ENCODE data around the gene FERMT3.

FERMT3 gene

GRCh38 chr11:64249563-64250414, 43.3 kb downstream of the FERMT3 start:
- no peak for DNase-seq (ENCODE audit: low read depth in 2 of 2)

- DNase-seq (ENCODE audit: low read depth in 2 of 2) = no peak
These were observed 44.0 kb downstream of the FERMT3 start for GRCh38 chr11:64250415-64251015.

DNA sequence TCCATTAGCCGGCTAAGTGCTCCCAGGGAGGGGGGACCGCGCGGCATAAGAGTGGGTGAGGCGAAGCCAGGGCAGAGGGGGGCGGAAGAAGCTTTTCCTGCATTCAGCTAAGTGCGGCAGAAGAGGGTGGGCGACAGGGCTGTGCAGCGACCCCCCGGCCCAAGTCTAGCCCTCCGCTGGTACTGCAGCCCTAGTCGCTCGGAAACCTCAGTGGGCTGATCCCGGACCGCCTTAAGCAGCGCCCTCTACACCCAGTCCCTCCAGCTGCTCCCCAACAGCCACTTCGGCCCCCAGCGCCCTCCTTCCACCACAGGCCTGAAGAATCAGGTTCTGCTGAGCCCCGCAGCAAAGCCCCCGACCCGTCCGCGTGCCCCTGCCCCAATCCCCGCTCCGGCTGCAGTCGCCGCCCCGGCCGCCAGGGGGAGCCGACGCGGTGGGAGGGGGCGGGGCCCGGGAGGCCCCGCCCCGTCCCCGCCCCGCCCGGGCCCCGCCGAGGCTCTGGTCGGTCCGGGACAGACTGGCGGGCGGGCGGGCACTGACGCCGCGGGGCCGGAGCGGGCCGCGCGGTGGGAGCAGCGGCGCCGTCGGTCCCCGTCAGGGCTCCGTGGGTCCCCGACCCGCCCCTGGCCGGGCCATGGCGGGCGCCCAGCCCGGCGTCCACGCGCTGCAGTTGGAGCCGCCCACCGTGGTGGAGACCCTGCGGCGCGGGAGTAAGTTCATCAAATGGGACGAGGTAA, 44.7 kb downstream of the FERMT3 start, which contains the start of gene PLCB3:
TSS of gene PLCB3 (plus strand) at position 515 of the 737 bp plus-strand sequence. CDS start at position 635, 120 bp downstream.
- DNase-seq (ENCODE audit: low read depth in 2 of 2) = peak in 1 of 2 donors; percentile 47

DNA sequence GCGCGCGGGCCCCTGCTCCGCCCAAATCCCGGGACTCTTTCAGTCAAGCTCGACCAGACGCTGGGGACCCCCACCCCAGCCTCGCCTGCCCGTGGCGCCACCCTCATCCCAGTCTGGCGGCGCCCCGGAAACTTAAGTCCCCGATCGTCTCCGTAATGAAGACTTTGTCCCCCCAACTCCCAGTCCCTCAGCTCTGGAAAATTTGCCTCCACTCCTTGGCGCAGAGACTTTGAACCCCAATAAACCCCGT, 45.2 kb downstream of the FERMT3 start:
- no peak for DNase-seq (ENCODE audit: low read depth in 2 of 2)

- DNase-seq (ENCODE audit: low read depth in 2 of 2) = no peak
These were observed 45.7 kb downstream of the FERMT3 start for GRCh38 chr11:64252003-64252872.

DNA sequence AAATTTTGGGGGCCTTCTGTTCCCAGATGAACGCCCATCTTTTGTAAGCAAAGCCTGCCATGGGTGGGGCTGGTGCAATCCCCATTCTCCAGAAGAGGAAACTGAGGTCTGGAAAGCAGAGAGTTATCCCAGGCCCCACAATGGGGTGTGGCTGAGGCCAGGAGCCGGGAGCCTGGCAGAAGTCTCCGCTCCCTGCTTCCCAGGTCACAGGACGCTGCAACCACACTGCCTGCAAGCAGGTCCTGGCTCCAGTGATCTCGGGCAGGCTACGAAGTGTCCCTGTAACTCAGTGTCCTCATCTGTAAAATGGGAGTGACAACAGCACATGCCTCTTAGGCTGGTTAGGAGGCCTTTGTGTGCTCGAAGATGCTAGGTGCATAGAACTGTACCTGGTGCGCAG, 46.5 kb downstream of the FERMT3 start:
- DNase-seq (ENCODE audit: low read depth in 2 of 2) = no peak

- no peak for DNase-seq (ENCODE audit: low read depth in 2 of 2)
These were observed 47.0 kb downstream of the FERMT3 start for GRCh38 chr11:64253481-64253880.

GRCh38 chr11:64254326-64254725, 47.8 kb downstream of the FERMT3 start:
- DNase-seq (ENCODE audit: low read depth in 2 of 2) = no peak

DNA sequence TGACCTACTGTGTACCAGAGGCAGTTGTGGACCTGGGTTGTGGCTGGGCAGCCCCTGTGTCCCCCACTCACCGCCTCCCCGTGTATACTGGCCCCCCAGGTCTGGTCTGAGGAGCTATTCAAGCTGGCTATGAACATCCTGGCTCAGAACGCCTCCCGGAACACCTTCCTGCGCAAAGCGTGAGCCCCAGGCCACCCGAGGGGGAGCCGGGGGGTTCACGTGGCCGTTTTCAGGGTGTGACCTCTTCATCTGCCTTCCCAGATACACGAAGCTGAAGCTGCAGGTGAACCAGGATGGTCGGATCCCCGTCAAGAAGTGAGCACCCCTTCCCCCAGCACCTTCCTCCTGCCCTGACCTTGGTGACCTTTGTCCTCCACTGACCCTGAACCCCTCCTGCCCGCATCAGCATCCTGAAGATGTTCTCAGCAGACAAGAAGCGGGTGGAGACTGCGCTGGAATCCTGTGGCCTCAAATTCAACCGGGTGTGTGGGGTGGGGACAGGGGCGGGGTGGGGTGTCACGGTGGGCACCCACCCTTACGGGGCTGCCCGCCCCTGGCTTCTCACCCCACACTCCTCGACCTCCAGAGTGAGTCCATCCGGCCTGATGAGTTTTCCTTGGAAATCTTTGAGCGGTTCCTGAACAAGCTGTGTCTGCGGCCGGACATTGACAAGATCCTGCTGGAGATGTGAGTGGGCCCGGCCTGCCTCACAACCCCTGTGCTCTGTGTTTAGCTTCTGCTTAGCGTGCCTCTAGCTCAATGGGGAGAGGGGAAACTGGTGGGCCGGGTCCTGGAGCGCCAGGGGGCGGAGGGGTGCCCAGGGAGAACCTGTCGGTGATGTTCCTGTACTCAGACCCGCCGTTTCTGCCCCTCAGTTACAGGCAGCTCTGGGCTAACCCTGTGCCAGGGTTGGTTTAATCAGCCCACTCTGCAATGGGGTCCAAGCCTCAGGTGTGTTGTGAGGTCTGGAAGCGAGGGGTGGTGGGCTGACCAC, 48.9 kb downstream of the FERMT3 start:
- no peak for DNase-seq (ENCODE audit: low read depth in 2 of 2)

GRCh38 chr11:64256300-64256699, 49.8 kb downstream of the FERMT3 start:
- no peak for DNase-seq (ENCODE audit: low read depth in 2 of 2)

- no peak for DNase-seq (ENCODE audit: low read depth in 2 of 2)
These were observed 51.8 kb downstream of the FERMT3 start for GRCh38 chr11:64258356-64258755.

DNA sequence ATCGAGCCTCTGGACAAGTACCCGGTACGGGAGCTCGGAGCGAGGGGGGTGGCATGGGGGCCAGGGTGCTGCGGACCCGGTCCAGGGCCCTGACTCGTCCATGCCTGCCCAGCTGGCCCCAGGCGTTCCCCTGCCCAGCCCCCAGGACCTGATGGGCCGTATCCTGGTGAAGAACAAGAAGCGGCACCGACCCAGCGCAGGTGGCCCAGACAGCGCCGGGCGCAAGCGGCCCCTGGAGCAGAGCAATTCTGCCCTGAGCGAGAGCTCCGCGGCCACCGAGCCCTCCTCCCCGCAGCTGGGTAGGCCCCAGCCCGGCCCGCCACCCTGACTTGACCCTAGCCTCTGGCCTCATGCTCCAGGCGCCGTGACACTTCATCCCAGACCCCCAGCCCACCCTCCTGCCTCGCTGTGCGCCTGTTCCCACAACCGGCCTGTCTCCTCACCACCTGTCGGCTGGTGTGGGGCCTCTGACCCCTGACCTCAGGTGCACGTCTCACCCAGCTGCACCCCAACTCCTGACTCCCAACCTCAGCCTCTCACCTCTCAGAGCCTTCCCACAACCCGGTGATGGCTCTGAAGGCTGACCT, 52.5 kb downstream of the FERMT3 start:
- DNase-seq (ENCODE audit: low read depth in 2 of 2) = no peak

GRCh38 chr11:64259533-64260067, 53.1 kb downstream of the FERMT3 start:
- DNase-seq (ENCODE audit: low read depth in 2 of 2) = no peak

DNA sequence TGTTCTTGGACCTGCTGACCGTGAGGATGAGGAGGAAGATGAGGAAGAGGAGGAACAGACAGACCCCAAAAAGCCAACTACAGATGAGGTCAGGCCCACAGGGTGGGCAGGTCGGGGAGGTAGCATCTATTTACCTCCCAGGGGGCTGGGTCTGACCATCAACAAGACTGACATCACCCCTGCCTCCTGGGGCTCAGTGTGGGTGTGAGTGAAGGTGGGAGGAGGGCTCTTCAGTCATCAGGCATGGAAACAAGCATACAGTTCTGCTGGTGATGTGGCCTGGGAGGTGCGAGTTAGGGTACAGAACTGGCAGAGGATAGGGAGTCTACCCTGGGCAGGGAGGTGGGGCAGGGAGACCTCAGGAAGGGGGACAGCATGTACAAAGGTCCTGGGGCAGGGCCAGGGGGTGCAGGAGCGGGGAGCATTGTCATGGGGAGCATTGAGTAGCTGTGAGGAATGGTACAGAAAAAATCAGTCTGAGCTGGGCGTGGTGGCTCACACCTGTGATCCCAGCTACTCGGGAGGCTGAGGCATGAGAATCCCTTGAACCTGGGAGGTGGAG, 53.7 kb downstream of the FERMT3 start:
- DNase-seq (ENCODE audit: low read depth in 2 of 2) = no peak

DNA sequence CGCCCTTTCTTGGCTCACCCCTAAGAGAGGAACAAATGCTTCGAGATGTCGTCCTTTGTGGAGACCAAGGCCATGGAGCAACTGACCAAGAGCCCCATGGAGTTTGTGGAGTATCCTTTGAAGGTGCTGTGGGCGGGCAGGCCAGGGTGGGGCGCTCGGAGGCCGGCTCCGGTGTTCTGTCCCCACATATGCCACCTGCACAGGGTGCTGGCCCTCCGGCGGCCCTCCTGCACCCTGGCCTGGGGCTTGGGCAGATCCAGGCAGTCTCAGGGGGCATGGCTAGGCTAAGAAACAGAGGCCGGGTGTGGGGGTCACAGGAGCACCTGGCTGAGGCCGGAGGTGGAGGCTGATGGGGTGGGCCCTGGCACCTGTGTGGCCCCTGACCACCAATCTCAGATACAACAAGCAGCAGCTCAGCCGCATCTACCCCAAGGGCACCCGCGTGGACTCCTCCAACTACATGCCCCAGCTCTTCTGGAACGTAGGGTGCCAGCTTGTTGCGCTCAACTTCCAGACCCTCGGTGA, 55.1 kb downstream of the FERMT3 start:
- DNase-seq (ENCODE audit: low read depth in 2 of 2) = no peak

DNA sequence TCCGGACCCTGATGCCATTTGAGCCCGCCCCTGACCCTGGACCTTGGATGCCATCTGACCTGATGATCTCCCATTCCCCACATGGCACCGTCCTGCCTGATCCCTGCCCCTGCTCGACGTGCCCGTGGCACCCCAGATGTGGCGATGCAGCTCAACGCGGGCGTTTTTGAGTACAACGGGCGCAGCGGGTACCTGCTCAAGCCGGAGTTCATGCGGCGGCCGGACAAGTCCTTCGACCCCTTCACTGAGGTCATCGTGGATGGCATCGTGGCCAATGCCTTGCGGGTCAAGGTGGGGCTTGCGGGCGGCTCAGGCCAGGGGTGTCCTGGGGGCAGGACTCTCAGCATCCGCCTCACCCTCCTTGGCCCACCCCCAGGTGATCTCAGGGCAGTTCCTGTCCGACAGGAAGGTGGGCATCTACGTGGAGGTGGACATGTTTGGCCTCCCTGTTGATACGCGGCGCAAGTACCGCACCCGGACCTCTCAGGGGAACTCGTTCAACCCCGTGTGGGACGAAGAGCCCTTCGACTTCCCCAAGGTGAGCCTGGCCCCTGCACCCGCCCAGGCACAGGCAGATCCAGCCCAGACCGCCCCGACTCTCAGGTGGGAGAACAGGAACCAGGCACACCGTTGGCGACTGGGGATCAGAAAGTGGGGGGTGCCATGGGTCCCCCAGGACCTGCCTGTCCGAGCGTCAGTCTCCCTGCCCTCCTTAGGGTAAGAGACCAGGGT, 55.9 kb downstream of the FERMT3 start:
- DNase-seq (ENCODE audit: low read depth in 2 of 2) = no peak

DNA sequence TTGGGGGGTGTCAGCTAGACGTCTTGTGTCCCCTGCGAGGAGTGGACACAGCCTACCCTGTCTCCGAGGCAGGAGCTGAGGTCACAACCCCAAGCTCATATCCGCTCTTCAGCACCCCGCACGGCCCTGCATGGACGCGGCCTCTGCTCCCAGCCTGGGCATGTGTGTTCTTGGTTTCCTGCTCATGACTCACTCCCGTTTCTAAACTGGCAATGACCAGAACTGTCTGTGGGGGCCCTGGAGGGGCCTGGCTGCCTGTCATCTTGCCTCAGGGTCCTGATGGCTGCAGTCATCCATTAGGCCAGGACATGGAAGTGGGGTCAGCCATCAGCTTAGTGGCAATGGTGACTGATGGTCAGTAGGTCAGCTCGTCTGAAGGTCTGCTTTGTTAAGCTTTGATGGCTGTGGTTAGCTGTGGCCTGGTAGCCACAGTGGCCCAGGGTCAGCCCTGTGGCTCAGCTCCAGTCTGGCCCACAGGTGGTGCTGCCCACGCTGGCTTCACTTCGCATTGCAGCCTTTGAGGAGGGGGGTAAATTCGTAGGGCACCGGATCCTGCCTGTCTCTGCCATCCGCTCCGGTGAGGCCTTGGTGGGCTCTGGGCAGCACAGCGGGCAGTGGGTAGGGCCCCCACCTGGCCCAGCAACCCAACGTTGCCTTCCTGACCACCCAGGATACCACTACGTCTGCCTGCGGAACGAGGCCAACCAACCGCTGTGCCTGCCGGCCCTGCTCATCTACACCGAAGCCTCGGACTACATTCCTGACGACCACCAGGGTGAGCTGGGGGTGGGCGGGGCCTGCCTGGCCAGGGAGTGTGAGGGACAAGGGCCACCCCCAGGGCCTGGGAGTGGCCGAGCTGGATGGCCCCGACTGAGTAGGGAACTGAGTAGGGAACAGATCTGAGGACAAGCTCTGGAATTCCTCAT, 56.8 kb downstream of the FERMT3 start:
- no peak for DNase-seq (ENCODE audit: low read depth in 2 of 2)

- no peak for DNase-seq (ENCODE audit: low read depth in 2 of 2)
These were observed 57.4 kb downstream of the FERMT3 start for GRCh38 chr11:64263947-64264317.

All from activated CD4-positive, alpha-beta T cell treated with anti-CD3 and anti-CD28 coated beads for 24 hours (primary cell).